IPS DF 6.9 (cell line): ENCODE data around the gene MSANTD2.

ENCODE experiments used
- DNase-seq: peaks from one replicate; pipeline ENCODE4 v3.0.0-alpha.2; 2013; ENCODE audit warnings: low read depth, low spot score
- H3K27ac ChIP-seq: one replicate; pipeline ENCODE4 v1.5.1; 2013; ENCODE audit warnings: low read length, control low read depth
- H3K27me3 ChIP-seq: 2 replicates; pipeline ENCODE4 v1.6.1; 2013; ENCODE audit warnings: mild to moderate bottlenecking, low read length; ENCODE audit not compliant: control insufficient read depth, insufficient read depth
- H3K36me3 ChIP-seq: 2 replicates; pipeline ENCODE4 v1.6.1; 2013; ENCODE audit warnings: low read length; ENCODE audit not compliant: control insufficient read depth, insufficient read depth
- H3K4me1 ChIP-seq: 2 replicates; pipeline ENCODE4 v1.6.1; 2013; ENCODE audit warnings: low read length; ENCODE audit not compliant: control insufficient read depth, insufficient read depth
- H3K4me3 ChIP-seq: 2 replicates; pipeline ENCODE4 v1.5.1; 2013; ENCODE audit warnings: mild to moderate bottlenecking, low read length
- H3K9me3 ChIP-seq: 2 replicates; pipeline ENCODE4 v1.6.1; 2013; ENCODE audit warnings: low read length, inconsistent platforms; ENCODE audit not compliant: control insufficient read depth, insufficient read depth
- WGBS: extraction: QIAGEN DNeasy Blood & Tissue Kit; methylation state at CpG from one replicate; pipeline ENCODE4 v1.1.7; 2013; ENCODE audit warnings: mixed read lengths, missing lambda C conversion rate; ENCODE audit not compliant: insufficient read length, insufficient coverage; 5-methylcytosine and 5-hydroxymethylcytosine counted together

Gene MSANTD2

GRCh38 chr11:124760806-124761205 is 39.4 kb downstream of the MSANTD2 start:
- H3K36me3 ChIP-seq = no peaks in the 10 kb centered on the region
- DNase-seq = no peak
- H3K4me3 ChIP-seq = no peak overlapping the region
- peaks cover 61% of the 10 kb centered on the region for H3K27me3 ChIP-seq
- no CpG with 5 or more reads among the region's 3 CpGs for WGBS
- H3K9me3 ChIP-seq = no peaks in the 10 kb centered on the region
- H3K27ac ChIP-seq = no peak overlapping the region
- peaks cover 11% of the 10 kb centered on the region for H3K4me1 ChIP-seq

GRCh38 chr11:124760205-124760652 is 40.0 kb downstream of the MSANTD2 start:
- H3K36me3 ChIP-seq = no peaks in the 10 kb centered on the region
- DNase-seq = no peak
- H3K9me3 ChIP-seq = no peaks in the 10 kb centered on the region
- no peak overlapping the region for H3K27ac ChIP-seq
- H3K27me3 ChIP-seq = peaks cover 63% of the 10 kb centered on the region
- peaks cover 11% of the 10 kb centered on the region for H3K4me1 ChIP-seq
- H3K4me3 ChIP-seq = no peak overlapping the region
- no CpG with 5 or more reads among the region's 25 CpGs for WGBS

- peaks cover 68% of the 10 kb centered on the region for H3K27me3 ChIP-seq
- no CpG with 5 or more reads among the region's 52 CpGs for WGBS
- H3K27ac ChIP-seq = no peak overlapping the region
- DNase-seq = no peak
- H3K4me1 ChIP-seq = peaks cover 11% of the 10 kb centered on the region
- H3K9me3 ChIP-seq = no peaks in the 10 kb centered on the region
- H3K36me3 ChIP-seq = no peaks in the 10 kb centered on the region
- H3K4me3 ChIP-seq = no peak overlapping the region
These were observed 40.7 kb downstream of the MSANTD2 start for GRCh38 chr11:124759266-124760204.

- Histone ChIP-seq H3K27me3 (peaks cover 77% of the 10 kb centered on the region), H3K27ac (no peak overlapping the region), H3K4me3 (no peak overlapping the region; the same call in 1 of the 2 replicates), H3K9me3 (no peaks in the 10 kb centered on the region), H3K4me1 (peaks cover 11% of the 10 kb centered on the region), H3K36me3 (no peaks in the 10 kb centered on the region)
- WGBS = no CpG with 5 or more reads among the region's 53 CpGs
- DNase-seq = peak; percentile 77
These were observed 41.6 kb downstream of the MSANTD2 start for GRCh38 chr11:124758355-124759265.

- no CpG with 5 or more reads among the region's 3 CpGs for WGBS
These were observed 42.9 kb downstream of the MSANTD2 start for GRCh38 chr11:124757320-124757719.

GRCh38 chr11:124756753-124757227 is 43.4 kb downstream of the MSANTD2 start:
- WGBS = no CpG with 5 or more reads among the region's 6 CpGs

More at GRCh38 chr11:124757320-124757719, 42.9 kb downstream of the MSANTD2 start:
- Histone ChIP-seq H3K4me3 (no peak overlapping the region), H3K36me3 (no peaks in the 10 kb centered on the region), H3K27ac (no peak overlapping the region), H3K27me3 (peaks cover 88% of the 10 kb centered on the region), H3K4me1 (peaks cover 15% of the 10 kb centered on the region), H3K9me3 (no peaks in the 10 kb centered on the region)
- no peak for DNase-seq

GRCh38 chr11:124756033-124756752 is 44.0 kb downstream of the MSANTD2 start:
- Histone ChIP-seq H3K36me3 (no peaks in the 10 kb centered on the region), H3K4me1 (peaks cover 13% of the 10 kb centered on the region), H3K9me3 (no peaks in the 10 kb centered on the region), H3K27me3 (peaks cover 90% of the 10 kb centered on the region), H3K27ac (no peak overlapping the region), H3K4me3 (no peak overlapping the region)
- no CpG with 5 or more reads among the region's 9 CpGs for WGBS
- no peak for DNase-seq

More at GRCh38 chr11:124756753-124757227, 43.4 kb downstream of the MSANTD2 start:
- no peak for DNase-seq
- Histone ChIP-seq H3K27me3 (peaks cover 90% of the 10 kb centered on the region), H3K9me3 (no peaks in the 10 kb centered on the region), H3K4me1 (peaks cover 15% of the 10 kb centered on the region), H3K4me3 (no peak overlapping the region), H3K36me3 (no peaks in the 10 kb centered on the region), H3K27ac (no peak overlapping the region)

GRCh38 chr11:124754710-124755109 is 45.5 kb downstream of the MSANTD2 start:
- WGBS = no CpG with 5 or more reads among the region's 6 CpGs
- H3K4me3 ChIP-seq = no peak overlapping the region
- peaks cover 9% of the 10 kb centered on the region for H3K4me1 ChIP-seq
- H3K27ac ChIP-seq = no peak overlapping the region
- no peaks in the 10 kb centered on the region for H3K36me3 ChIP-seq
- DNase-seq = no peak
- peaks cover 90% of the 10 kb centered on the region for H3K27me3 ChIP-seq
- no peaks in the 10 kb centered on the region for H3K9me3 ChIP-seq

- DNase-seq = no peak
- H3K4me3 ChIP-seq = no peak overlapping the region
- no peak overlapping the region for H3K27ac ChIP-seq
- H3K36me3 ChIP-seq = no peaks in the 10 kb centered on the region
- no CpG with 5 or more reads among the region's 4 CpGs for WGBS
- H3K27me3 ChIP-seq = peaks cover 90% of the 10 kb centered on the region
- peaks cover 9% of the 10 kb centered on the region for H3K4me1 ChIP-seq
- no peaks in the 10 kb centered on the region for H3K9me3 ChIP-seq
These were observed 45.9 kb downstream of the MSANTD2 start for GRCh38 chr11:124754309-124754708.
